PC-3 (cell line): ENCODE measurements around the gene CCNY. TPM values are rescaled to one million over a fixed set of nuclear protein-coding genes. Genes with fewer than 3 reads are reported as not detected.

Experiments used
- ATAC-seq: fragments of 200-7000 bp; cut with Tn5 transposase; 2 replicates; pipeline ENCODE4 v1.9.1; 2020; ENCODE audit warnings: mild to moderate bottlenecking, moderate library complexity
- BruUV-seq: library from RNA; stranded (reverse); fragments of 400-500 nt; replicated peaks from 2 replicates; lab custom pipeline; 2021; lab: Mats Ljungman, UMichigan
- CTCF ChIA-PET: fragments of 300-600 bp; sonication (Branson Sonifier 250); formaldehyde crosslinking; loops from one replicate; lab custom pipeline; 2022; ENCODE audit warnings: antibody characterized with exemption; lab: Charles Lee
- POLR2A ChIA-PET: fragments of 300-600 bp; sonication (Branson Sonifier 250); formaldehyde crosslinking; loops from one replicate; lab custom pipeline; 2022; ENCODE audit warnings: antibody characterized with exemption; ENCODE audit not compliant: unreplicated experiment; lab: Charles Lee
- DNase-seq: peaks from one replicate; pipeline ENCODE4 v3.0.0-alpha.2; 2015
- H2AFZ ChIP-seq: fragments of 300-600 bp; sonication (generic); 2 replicates; pipeline ENCODE4 v1.6.0; 2016; ENCODE audit warnings: antibody characterized with exemption, low read length
- H3F3A ChIP-seq: fragments of 300-600 bp; sonication (generic); one replicate; pipeline ENCODE4 v1.6.0; 2017; ENCODE audit warnings: antibody characterized with exemption, low read length, control low read depth, mild to moderate bottlenecking; ENCODE audit not compliant: unreplicated experiment
- H3K27ac ChIP-seq: fragments of 300-600 bp; sonication (generic); 2 replicates; pipeline ENCODE4 v1.5.1; 2016; ENCODE audit warnings: mild to moderate bottlenecking, low read length
- H3K27me3 ChIP-seq: fragments of 300-600 bp; sonication (generic); 2 replicates; pipeline ENCODE4 v1.6.1; 2016; ENCODE audit warnings: low read length, mixed read lengths
- H3K36me3 ChIP-seq: fragments of 300-600 bp; sonication (generic); 2 replicates; pipeline ENCODE4 v1.6.1; 2016; ENCODE audit warnings: low read depth, mixed run types, low read length, mixed read lengths
- H3K4me1 ChIP-seq: fragments of 300-600 bp; sonication (generic); 2 replicates; pipeline ENCODE4 v1.5.1; 2016; ENCODE audit warnings: low read length; ENCODE audit not compliant: insufficient read depth
- H3K4me2 ChIP-seq: fragments of 300-600 bp; sonication (generic); 2 replicates; pipeline ENCODE4 v1.6.0; 2016; ENCODE audit warnings: low read length
- H3K4me3 ChIP-seq: fragments of 300-600 bp; sonication (generic); 2 replicates; pipeline ENCODE4 v1.5.1; 2016; ENCODE audit warnings: mild to moderate bottlenecking, low read length, mixed read lengths
- H3K79me2 ChIP-seq: fragments of 300-600 bp; sonication (generic); 2 replicates; pipeline ENCODE4 v1.6.1; 2017; ENCODE audit warnings: low read length, mixed read lengths
- H3K9ac ChIP-seq: fragments of 300-600 bp; sonication (generic); 2 replicates; pipeline ENCODE4 v1.6.0; 2016; ENCODE audit warnings: mild to moderate bottlenecking, low read length
- H3K9me2 ChIP-seq: fragments of 300-600 bp; sonication (generic); replicated peaks from 2 replicates; pipeline ENCODE4 v1.6.1; 2016; ENCODE audit warnings: mixed run types, low read length, mixed read lengths
- H3K9me3 ChIP-seq: fragments of 300-600 bp; sonication (generic); 2 replicates; pipeline ENCODE4 v1.6.1; 2016; ENCODE audit warnings: low read length, mixed read lengths
- H4K20me1 ChIP-seq: fragments of 300-600 bp; sonication (generic); 2 replicates; pipeline ENCODE4 v1.6.1; 2016; ENCODE audit warnings: low read length, mixed read lengths
- EZH2 ChIP-seq: fragments of 300-600 bp; sonication (generic); IDR thresholded peaks from one replicate; pipeline ENCODE4 v1.6.1; 2017; ENCODE audit warnings: antibody characterized with exemption, mild to moderate bottlenecking, low read length; ENCODE audit not compliant: unreplicated experiment
- EZH2phosphoT487 ChIP-seq: fragments of 300-600 bp; sonication (generic); IDR thresholded peaks from 2 replicates; pipeline ENCODE4 v1.6.1; 2018; ENCODE audit warnings: mild to moderate bottlenecking, antibody characterized with exemption, low read length, borderline replicate concordance
- intact Hi-C: fragments of 100-400 bp; cut with micrococcal nuclease; formaldehyde crosslinking; loops from 2 replicates; pipeline ENCODE4 v1.9.0; 2023
- total RNA-seq: library from RNA; depleted of rRNA; stranded (reverse); fragments of >200 nt; gene quantifications from 2 replicates; pipeline ENCODE4 v1.2.3, GENCODE V29; 2014
- TF ChIP-seq, protein P1 (sequence below): fragments of 300-600 bp; sonication (generic); conservative IDR thresholded peaks from 2 replicates; pipeline ENCODE4 v1.5.1; 2017; ENCODE audit warnings: antibody characterized with exemption, low read depth, mild to moderate bottlenecking, low read length

Gene CCNY
- total RNA-seq, 1 experiment from 2014 or later: 146 TPM

DNA sequence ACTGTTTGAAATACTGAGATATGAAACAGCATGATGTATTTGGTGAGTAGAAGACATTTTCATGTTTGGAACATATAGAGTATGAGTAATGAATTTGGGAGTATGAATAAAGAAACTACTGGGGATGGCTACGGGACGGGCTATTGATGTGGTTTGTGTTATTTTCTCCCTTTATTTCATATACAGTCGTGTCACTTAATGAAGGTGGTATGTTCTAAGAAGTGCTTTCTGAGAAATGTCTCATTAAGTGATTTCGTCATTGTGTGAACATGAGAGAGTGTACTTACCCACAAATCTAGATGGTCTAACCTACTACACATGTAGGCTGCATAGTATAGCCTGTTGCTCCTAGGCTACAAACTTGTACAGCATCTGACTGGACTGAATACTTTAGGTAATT lies 106.3 kb downstream of the CCNY start:
- H3F3A ChIP-seq: no peaks in the 10 kb centered on the region
- no peak for TF ChIP-seq EZH2phosphoT487
- TF ChIP-seq, protein P1, sequence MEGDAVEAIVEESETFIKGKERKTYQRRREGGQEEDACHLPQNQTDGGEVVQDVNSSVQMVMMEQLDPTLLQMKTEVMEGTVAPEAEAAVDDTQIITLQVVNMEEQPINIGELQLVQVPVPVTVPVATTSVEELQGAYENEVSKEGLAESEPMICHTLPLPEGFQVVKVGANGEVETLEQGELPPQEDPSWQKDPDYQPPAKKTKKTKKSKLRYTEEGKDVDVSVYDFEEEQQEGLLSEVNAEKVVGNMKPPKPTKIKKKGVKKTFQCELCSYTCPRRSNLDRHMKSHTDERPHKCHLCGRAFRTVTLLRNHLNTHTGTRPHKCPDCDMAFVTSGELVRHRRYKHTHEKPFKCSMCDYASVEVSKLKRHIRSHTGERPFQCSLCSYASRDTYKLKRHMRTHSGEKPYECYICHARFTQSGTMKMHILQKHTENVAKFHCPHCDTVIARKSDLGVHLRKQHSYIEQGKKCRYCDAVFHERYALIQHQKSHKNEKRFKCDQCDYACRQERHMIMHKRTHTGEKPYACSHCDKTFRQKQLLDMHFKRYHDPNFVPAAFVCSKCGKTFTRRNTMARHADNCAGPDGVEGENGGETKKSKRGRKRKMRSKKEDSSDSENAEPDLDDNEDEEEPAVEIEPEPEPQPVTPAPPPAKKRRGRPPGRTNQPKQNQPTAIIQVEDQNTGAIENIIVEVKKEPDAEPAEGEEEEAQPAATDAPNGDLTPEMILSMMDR: no peak
- TF ChIP-seq EZH2: no peak
- BruUV-seq: no TSS peak
- H3K36me3 ChIP-seq: peaks cover 66% of the 10 kb centered on the region
- H3K4me2 ChIP-seq: no peak overlapping the region
- ChIA-PET CTCF (no interaction called here), POLR2A (no interaction called here)
- peaks cover 69% of the 10 kb centered on the region for H3K9me3 ChIP-seq
- peaks cover 97% of the 10 kb centered on the region for H3K79me2 ChIP-seq
- intact Hi-C loops: no loop called here
- no peaks in the 10 kb centered on the region for H3K9me2 ChIP-seq
- peaks cover 6% of the 10 kb centered on the region for H3K4me1 ChIP-seq
- no peak overlapping the region for H3K4me3 ChIP-seq
- no peak overlapping the region for H2AFZ ChIP-seq
- H3K9ac ChIP-seq: no peak overlapping the region
- H3K27me3 ChIP-seq: no peaks in the 10 kb centered on the region
- no peak overlapping the region for H3K27ac ChIP-seq
- no peak for ATAC-seq
- no peak for DNase-seq
- H4K20me1 ChIP-seq: 0 out of 2 replicates have a peak, but pooled peaks cover 2% of the 10 kb centered on the region

DNA sequence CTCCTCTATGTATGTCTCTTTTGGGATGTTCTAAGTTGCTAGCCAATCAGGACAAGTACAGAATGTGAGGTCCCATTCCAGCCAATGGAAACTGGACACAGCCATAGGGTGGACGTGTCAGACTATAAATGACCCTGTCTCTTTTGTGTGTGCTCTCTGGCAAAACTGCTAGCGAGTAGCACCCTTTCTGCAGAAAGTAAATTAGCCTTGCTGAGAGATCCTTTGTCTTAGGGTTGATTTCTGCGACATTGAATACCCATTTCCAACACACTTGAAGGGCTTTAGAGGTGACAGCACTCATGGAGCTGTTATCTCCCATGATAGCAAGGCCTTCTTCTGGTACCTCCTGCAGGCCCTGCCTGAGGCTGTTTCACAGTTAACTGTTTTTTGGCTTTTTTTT lies 107.5 kb downstream of the CCNY start:
- Histone ChIP-seq H3F3A (no peaks in the 10 kb centered on the region), H3K27me3 (no peaks in the 10 kb centered on the region), H3K79me2 (peaks cover 98% of the 10 kb centered on the region), H3K9me2 (no peaks in the 10 kb centered on the region), H3K9me3 (peaks cover 63% of the 10 kb centered on the region), H3K4me1 (peaks cover 18% of the 10 kb centered on the region), H4K20me1 (0 out of 2 replicates have a peak, but pooled peaks cover 7% of the 10 kb centered on the region), H3K36me3 (peaks cover 60% of the 10 kb centered on the region), H2AFZ (no peak overlapping the region), H3K9ac (no peak overlapping the region), H3K27ac (no peak overlapping the region), H3K4me2 (no peak overlapping the region), H3K4me3 (no peak overlapping the region)
- intact Hi-C loops: no loop called here
- TF ChIP-seq EZH2phosphoT487: no peak
- TF ChIP-seq, protein P1: no peak
- TF ChIP-seq EZH2: no peak
- ATAC-seq (no peak), DNase-seq (no peak)
- ChIA-PET CTCF (no interaction called here), POLR2A (interaction anchor here (0.7 kb wide), 1 partner anchor 166 kb away, joined by 4 read pairs; no protein-coding TSS in a partner anchor)
- BruUV-seq: no TSS peak

DNA sequence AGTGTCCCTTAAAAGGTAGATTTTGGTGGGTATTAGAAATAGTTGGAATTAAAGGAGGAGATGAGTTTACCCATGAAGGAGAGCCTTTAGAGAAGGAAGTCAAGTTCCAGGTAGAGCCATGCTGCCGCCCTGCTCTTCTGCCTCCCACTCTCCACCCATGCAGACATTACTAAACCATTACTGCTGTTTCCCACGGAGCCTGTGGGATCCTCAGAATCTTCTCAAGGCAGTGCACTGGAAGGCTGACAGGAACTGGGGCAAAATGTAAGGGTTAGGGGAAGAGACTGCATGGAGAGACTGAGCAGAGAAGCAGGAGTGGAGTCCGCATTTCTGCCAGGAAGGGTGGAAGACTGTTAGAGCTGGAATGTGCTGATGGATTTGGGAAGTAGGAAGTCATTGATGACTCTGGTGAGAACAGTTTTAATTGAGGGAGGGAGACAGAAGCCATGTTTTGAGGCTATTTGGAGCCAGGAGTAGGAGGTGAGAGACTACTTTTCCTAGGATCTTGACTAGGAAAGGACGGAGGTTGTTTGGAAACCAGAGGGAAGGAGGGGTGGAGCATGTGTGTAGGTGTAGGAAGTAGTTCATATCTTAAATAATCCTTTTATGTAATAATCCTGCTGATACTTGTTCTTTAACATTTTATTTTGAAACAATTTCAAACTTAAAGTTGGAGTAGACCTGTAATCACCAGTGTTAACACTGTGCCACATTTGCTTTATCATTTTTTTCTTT lies 109.0 kb downstream of the CCNY start:
- no TSS peak for BruUV-seq
- Histone ChIP-seq H3K9ac (no peak overlapping the region), H4K20me1 (0 out of 2 replicates have a peak, but pooled peaks cover 7% of the 10 kb centered on the region), H3K27ac (no peak overlapping the region), H3K36me3 (peaks cover 46% of the 10 kb centered on the region), H3K4me3 (no peak overlapping the region), H3K9me2 (no peaks in the 10 kb centered on the region), H3K79me2 (peaks cover 98% of the 10 kb centered on the region), H3K4me1 (peaks cover 19% of the 10 kb centered on the region), H3K9me3 (peaks cover 53% of the 10 kb centered on the region), H2AFZ (no peak overlapping the region), H3K4me2 (no peak overlapping the region), H3K27me3 (no peaks in the 10 kb centered on the region), H3F3A (no peaks in the 10 kb centered on the region)
- ATAC-seq (no peak), DNase-seq (no peak)
- CTCF ChIA-PET: no interaction called here
- POLR2A ChIA-PET: no interaction called here
- intact Hi-C loops: no loop called here
- no peak for TF ChIP-seq EZH2phosphoT487
- TF ChIP-seq, protein P1: no peak
- no peak for TF ChIP-seq EZH2
